Effector memory CD4-positive, alpha-beta T cell (primary cell): ENCODE results near the gene ANKS1B.

Source experiments
- DNase-seq, 3 donors: peaks; one replicate each; pipeline ENCODE4 v3.0.0-alpha.2; 2020
- H3K27ac ChIP-seq: 2 replicates; pipeline ENCODE4 v1.7.0; 2013; ENCODE audit warnings: mild to moderate bottlenecking, low read length, moderate library complexity; ENCODE audit not compliant: insufficient read depth, poor library complexity, severe bottlenecking
- H3K27me3 ChIP-seq: replicated peaks from 2 replicates; pipeline ENCODE4 v1.7.0; 2013; ENCODE audit warnings: mild to moderate bottlenecking, low read length; ENCODE audit not compliant: insufficient read depth, control insufficient read depth, poor library complexity, severe bottlenecking
- H3K36me3 ChIP-seq: 2 replicates; pipeline ENCODE4 v1.7.0; 2013; ENCODE audit warnings: mild to moderate bottlenecking, low read length, moderate library complexity; ENCODE audit not compliant: control insufficient read depth, insufficient read depth
- H3K4me1 ChIP-seq: 2 replicates; pipeline ENCODE4 v1.7.0; 2013; ENCODE audit warnings: low read length, mild to moderate bottlenecking; ENCODE audit not compliant: control insufficient read depth, insufficient read depth, poor library complexity, severe bottlenecking
- H3K4me3 ChIP-seq: 2 replicates; pipeline ENCODE4 v1.7.0; 2013; ENCODE audit warnings: low read length, low read depth, mild to moderate bottlenecking; ENCODE audit not compliant: insufficient read depth, poor library complexity, severe bottlenecking
- H3K9me3 ChIP-seq: 2 replicates; pipeline ENCODE4 v1.7.0; 2013; ENCODE audit warnings: mild to moderate bottlenecking, low read length, moderate library complexity; ENCODE audit not compliant: control insufficient read depth

Gene ANKS1B

GRCh38 chr12:98736352-98737321, 1248.1 kb downstream of the ANKS1B start:
- H3K4me1 ChIP-seq, result no peaks in the 10 kb centered on the region
- no peak for DNase-seq
- no peak overlapping the region for H3K4me3 ChIP-seq
- H3K27me3 ChIP-seq, result no peaks in the 10 kb centered on the region
- H3K27ac ChIP-seq, result no peak overlapping the region
- no peaks in the 10 kb centered on the region for H3K9me3 ChIP-seq
- H3K36me3 ChIP-seq, result peaks cover 11% of the 10 kb centered on the region

- H3K36me3 ChIP-seq, result peaks cover 15% of the 10 kb centered on the region
- no peaks in the 10 kb centered on the region for H3K9me3 ChIP-seq
- H3K27me3 ChIP-seq, result no peaks in the 10 kb centered on the region
- no peaks in the 10 kb centered on the region for H3K4me1 ChIP-seq
- no peak for DNase-seq
- H3K27ac ChIP-seq, result no peak overlapping the region
- H3K4me3 ChIP-seq, result no peak overlapping the region
Observed at GRCh38 chr12:98735821-98736220, 1248.9 kb downstream of the ANKS1B start.

GRCh38 chr12:98733667-98734350, 1250.9 kb downstream of the ANKS1B start:
- peaks cover 29% of the 10 kb centered on the region for H3K36me3 ChIP-seq
- DNase-seq, result no peak
- no peaks in the 10 kb centered on the region for H3K4me1 ChIP-seq
- no peak overlapping the region for H3K4me3 ChIP-seq
- no peaks in the 10 kb centered on the region for H3K9me3 ChIP-seq
- no peaks in the 10 kb centered on the region for H3K27me3 ChIP-seq
- no peak overlapping the region for H3K27ac ChIP-seq

GRCh38 chr12:98730412-98730811, 1254.3 kb downstream of the ANKS1B start:
- Histone ChIP-seq H3K27ac (no peak overlapping the region), H3K9me3 (no peaks in the 10 kb centered on the region), H3K27me3 (no peaks in the 10 kb centered on the region), H3K4me1 (no peaks in the 10 kb centered on the region), H3K36me3 (peaks cover 54% of the 10 kb centered on the region), H3K4me3 (no peak overlapping the region)
- DNase-seq, result no peak

GRCh38 chr12:98727196-98727595, 1257.5 kb downstream of the ANKS1B start:
- DNase-seq, result no peak
- peaks cover 68% of the 10 kb centered on the region for H3K36me3 ChIP-seq
- no peaks in the 10 kb centered on the region for H3K9me3 ChIP-seq
- H3K27me3 ChIP-seq, result no peaks in the 10 kb centered on the region
- H3K4me1 ChIP-seq, result no peaks in the 10 kb centered on the region
- H3K4me3 ChIP-seq, result no peak overlapping the region
- no peak overlapping the region for H3K27ac ChIP-seq

GRCh38 chr12:98725476-98726247, 1259.1 kb downstream of the ANKS1B start:
- no peaks in the 10 kb centered on the region for H3K27me3 ChIP-seq
- H3K27ac ChIP-seq, result no peak overlapping the region
- H3K36me3 ChIP-seq, result peaks cover 63% of the 10 kb centered on the region
- H3K4me3 ChIP-seq, result no peak overlapping the region
- no peaks in the 10 kb centered on the region for H3K4me1 ChIP-seq
- H3K9me3 ChIP-seq, result no peaks in the 10 kb centered on the region
- no peak for DNase-seq

GRCh38 chr12:98724384-98725155, 1260.2 kb downstream of the ANKS1B start:
- DNase-seq, result no peak
- Histone ChIP-seq H3K36me3 (peaks cover 56% of the 10 kb centered on the region), H3K27me3 (no peaks in the 10 kb centered on the region), H3K4me1 (no peaks in the 10 kb centered on the region), H3K4me3 (no peak overlapping the region), H3K9me3 (no peaks in the 10 kb centered on the region), H3K27ac (no peak overlapping the region)

GRCh38 chr12:98721204-98721702, 1263.5 kb downstream of the ANKS1B start:
- no peak overlapping the region for H3K4me3 ChIP-seq
- no peaks in the 10 kb centered on the region for H3K9me3 ChIP-seq
- H3K4me1 ChIP-seq, result no peaks in the 10 kb centered on the region
- H3K27me3 ChIP-seq, result no peaks in the 10 kb centered on the region
- DNase-seq, result no peak
- H3K36me3 ChIP-seq, result peaks cover 36% of the 10 kb centered on the region
- H3K27ac ChIP-seq, result no peak overlapping the region
